ENCODE data around the gene COLQ.
"Not testable (repeated sequence)": the region's sequence is repeated elsewhere in the genome, so short reads cannot be mapped to it uniquely, and the experiment has no call there.

Gene COLQ

GRCh38 chr3:15521573-15521965, at the start of gene COLQ:
TSS of gene COLQ (minus strand) at chr3:15521706. CDS start at chr3:15521625, 81 bp downstream.
- no peak for DNase-seq

GRCh38 chr3:15563190-15563589, 41.7 kb upstream of the COLQ start:
- DNase-seq = no peak

- DNase-seq = no peak
These were observed 41.1 kb upstream of the COLQ start for GRCh38 chr3:15562560-15562959.

GRCh38 chr3:15558581-15558980, 37.1 kb upstream of the COLQ start:
- DNase-seq = no peak

GRCh38 chr3:15557511-15557946, 36.0 kb upstream of the COLQ start:
- no peak for DNase-seq

DNA sequence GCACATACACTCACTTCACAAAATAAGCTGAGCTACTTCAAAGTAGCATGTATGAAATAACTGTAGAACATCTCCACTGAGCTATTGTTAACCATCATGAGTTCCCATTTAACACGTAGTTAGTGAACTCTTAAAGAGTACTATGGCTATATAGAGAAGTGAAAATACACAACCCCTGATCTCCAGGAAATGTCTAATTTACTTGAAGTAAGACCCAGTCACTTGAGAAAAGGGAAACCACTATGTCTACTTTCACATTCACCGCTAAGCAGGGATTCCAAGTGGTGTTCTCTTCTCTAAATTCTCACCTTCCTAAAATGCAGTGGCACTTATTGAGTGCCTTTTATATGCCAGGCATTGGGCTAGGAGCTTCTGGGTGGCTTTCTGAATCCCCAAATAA, 35.0 kb upstream of the COLQ start:
- DNase-seq = no peak

- no peak for DNase-seq
These were observed 32.2 kb upstream of the COLQ start for GRCh38 chr3:15553749-15554148.

GRCh38 chr3:15551902-15552301, 30.4 kb upstream of the COLQ start:
- no peak for DNase-seq

DNA sequence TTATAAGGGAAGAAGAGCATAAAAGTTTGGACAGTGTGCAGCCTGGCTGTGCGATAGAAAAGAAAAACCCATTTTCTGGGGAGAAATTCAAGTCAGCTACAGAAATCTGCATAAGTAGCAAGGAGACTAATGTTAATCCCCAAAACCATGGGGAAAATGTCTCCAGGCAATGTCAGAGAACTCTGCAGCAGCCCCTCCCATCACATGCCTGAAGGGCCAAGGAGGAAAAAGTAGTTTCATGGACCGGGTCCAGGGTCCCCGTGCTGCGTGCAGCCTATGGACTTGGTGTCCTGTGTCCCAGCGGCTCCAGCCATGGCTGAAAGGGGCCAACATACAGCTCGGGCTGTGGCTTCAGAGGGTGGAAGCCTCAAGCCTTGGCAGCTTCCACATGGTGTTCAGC, 28.3 kb upstream of the COLQ start:
- no peak for DNase-seq

- DNase-seq = no peak
These were observed 21.1 kb upstream of the COLQ start for GRCh38 chr3:15542614-15543013.

- DNase-seq = no peak
These were observed 19.9 kb upstream of the COLQ start for GRCh38 chr3:15541371-15541770.

DNA sequence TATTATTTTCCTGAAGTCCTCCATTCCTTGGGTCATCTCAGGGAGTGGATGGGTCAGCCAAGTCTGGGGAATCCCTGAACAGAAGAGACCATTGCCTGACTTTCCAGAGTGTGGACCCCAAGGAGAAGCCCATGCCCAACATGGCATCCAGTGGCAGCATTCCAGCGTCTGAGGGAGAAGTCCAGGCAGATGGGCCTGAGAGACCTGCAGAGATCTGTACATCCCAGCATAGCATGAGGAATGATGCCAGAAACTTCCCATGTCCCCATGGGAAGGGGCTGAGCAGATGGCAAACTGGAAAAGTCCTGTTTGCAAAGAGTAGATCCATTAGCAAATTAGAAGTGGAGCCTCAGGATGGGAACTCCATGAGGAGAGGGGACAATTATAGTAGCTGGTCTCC, 17.6 kb upstream of the COLQ start:
- DNase-seq = no peak

GRCh38 chr3:15538345-15538744, 16.8 kb upstream of the COLQ start:
- no peak for DNase-seq

DNA sequence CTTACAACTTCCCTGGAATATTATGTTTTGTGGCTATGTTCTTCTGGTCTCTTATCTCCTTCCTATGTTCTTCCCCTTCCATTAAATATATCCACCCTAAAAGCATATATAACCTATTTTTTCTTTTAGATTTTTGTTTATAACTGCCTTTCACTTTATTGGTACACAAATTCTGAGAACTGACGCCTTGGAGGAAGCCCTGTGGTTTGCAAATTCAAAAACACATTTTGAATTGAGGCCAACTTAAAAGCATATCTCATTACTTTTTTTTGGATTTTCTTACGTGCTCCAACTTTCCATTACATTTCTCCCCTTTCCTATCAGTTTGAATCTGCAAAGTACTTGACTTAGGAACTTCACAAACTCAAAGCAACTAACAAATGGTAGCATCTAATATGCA, 15.3 kb upstream of the COLQ start:
- no peak for DNase-seq

- no peak for DNase-seq
These were observed 14.2 kb upstream of the COLQ start for GRCh38 chr3:15535732-15536131.

- DNase-seq = not testable (repeated sequence)
These were observed 11.1 kb upstream of the COLQ start for GRCh38 chr3:15532614-15533013.

DNA sequence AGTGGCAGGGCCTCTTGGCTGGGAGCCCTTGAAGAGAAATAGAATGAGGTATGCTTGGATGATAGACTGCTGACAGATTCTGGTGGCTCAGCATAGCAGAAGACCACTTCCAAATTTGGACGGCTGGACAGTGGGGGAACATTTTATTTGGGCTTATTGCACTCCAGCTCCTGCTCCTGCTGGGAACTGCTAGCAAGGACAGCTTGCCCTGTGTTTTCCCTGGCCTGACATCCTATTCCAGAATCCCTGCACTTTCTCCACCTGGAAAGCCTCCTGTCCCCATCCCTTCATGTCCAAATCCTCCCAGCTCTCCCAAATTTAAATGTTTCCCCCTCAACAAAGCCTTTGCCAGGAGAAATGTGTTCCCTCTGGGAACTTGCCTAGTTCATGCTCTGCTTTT, 9.8 kb upstream of the COLQ start:
- DNase-seq = no peak

DNA sequence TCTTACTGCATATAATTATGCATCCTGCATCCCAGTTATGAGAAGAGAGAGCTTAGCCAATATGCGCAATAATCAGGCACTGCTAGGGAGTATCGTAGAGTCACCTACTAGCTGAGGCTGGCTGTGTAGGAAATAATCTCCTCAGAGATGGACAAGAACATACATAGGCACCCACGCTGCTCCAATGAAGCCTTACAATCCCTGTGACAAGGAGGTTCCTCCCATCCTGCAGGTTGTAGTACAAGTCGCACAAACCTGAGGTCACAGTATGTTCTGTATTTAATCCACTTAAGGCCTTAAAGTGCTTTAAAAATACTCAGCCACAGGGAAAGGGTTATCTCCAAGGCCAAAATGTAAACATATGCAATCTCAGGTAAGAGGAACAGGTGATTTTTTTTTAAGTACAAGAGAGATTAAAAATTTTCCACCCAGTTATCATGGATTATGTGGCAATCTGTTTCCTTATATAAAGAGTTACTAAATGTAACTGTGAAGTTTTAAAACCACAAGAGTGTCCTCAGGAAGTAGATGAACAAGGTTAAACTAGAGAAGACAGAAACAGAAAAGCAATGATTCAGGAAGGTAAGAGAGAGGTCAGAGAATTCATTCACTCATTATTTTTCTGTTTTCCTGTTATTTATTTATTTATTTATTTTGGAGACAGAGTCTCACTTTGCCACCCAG, 7.5 kb upstream of the COLQ start:
- no peak for DNase-seq

DNA sequence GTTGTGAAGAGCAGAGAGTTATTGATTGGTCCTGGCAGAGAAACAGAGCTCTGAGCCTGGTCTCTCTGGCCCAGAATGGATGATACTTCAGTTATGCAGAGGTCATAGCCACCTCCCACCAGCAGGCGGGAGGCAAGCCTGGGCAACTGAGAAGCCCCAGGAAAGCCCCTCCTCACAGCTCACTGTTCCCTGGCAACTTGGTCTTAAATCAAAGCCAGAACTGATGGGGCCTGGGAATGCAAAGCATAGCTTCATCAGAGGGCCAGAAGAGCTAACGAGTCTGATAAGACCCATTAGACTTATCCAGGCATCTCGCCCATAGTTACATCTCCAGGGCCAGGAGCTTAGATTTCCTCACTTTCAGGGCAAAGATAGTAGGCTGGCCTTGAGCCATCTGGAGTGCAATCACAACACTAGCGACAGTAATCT, 5.5 kb upstream of the COLQ start:
- no peak for DNase-seq

DNA sequence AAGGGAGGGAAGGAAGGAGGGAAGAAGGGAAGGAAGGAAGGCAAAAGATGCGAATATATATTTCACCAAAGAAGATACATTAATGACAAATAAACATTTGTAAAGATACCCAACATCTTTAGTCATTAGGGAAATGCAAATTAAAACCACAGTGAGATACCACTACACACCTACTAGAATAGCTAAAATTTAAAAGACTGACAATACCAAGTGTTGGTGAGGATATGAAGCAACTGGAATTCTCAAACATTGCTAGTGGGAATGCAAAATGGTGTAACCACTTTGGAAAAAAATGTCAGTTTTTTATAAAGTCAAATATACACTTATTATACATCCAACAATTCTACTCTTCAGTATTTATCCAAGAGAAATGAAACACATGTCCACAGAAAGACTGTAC, 4.3 kb upstream of the COLQ start:
- DNase-seq = no peak

- DNase-seq = no peak
These were observed 2.3 kb upstream of the COLQ start for GRCh38 chr3:15523660-15524417.

DNA sequence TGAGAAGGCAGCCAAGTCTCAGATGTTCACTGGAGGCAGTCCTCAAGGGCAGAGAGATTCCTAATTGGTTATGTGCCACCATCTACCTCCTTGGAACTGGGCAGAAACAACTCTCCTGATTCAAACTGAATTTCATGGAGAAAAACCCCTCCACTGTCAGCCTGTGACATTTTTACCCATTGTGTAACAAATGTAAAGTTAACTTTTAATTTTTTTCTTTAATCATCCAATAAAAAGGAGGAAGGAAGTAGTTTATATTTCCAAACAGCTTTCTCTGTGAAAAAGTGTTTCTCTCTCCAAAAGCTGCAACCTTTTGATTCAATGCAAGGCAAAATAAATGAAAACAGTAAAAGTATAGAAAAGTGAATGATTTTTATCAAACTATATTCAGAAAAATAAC, 510 bp upstream of the COLQ start:
- DNase-seq = no peak

DNA sequence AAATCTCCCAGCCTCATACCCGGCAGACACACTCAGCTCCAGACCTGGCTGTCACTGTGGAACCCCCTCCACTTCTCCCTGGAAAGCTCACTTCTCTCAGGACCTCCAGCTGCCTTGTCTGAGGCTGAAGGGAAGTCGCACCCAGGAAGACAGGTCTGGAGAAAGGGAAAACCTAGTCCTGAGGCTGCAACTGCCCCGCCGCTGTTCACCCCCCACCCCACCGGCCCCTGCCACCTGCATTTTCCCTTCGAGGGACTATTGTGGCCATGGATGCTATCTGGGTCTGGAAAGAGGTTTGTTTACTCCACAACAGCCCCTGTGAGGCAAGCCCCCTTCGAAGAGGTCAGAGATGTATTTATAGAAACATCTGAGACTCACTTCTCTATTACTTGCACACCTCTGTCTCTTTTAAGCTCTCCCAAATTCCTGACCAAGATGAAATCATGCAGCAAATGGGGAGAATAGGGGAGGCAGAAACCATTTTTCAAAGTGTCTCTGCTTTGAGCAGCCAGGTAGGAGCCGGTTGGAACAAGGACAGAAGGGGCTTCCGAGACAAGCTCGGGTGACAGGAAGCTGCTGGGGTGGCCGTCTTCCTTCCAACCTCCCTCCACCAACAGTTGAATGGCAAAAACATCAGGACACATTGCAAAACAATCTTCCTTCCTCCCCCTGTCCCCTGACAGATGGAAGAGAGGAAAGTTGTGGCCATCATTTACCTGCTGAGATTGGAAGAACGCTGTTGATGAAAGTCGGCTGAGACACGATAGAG, 518 bp downstream of the COLQ start:
- no peak for DNase-seq

DNA sequence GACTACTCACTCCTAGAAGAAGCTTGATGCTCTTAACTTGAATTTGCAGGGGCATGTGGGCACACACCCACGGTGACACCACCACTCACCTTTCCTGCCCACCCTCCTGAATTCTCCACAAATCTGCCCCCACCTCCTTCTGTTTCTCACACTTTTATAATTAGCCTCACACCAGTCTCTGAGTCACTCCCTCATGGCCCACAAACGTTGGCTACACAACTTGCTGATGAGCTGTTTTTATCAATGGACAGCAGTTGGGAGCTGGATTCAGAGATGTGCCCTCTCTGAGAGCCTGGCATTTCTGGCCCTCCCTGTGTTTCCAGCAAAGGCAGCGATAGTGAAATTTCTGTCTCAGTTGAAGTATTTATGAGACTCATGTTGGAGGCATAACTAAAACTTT, 1.3 kb downstream of the COLQ start:
- no peak for DNase-seq
